Stimulated activated CD8-positive, alpha-beta memory T cell treated with anti-CD3 and anti-CD28 coated beads, Interleukin-7, amount 100 ng/mL, for 24 hours (primary cell): Measurements from ENCODE around the gene LMBR1.
A peak's percentile ranks its signal among the peaks of the same experiment; 100 is the strongest.
"Not testable (repeated sequence)": the region's sequence is repeated elsewhere in the genome, so short reads cannot be mapped to it uniquely, and the experiment has no call there.

ENCODE experiments used
- DNase-seq: peaks from one replicate; pipeline ENCODE4 v3.0.0-alpha.2; 2020; ENCODE audit warnings: low read depth

The LMBR1 gene

GRCh38 chr7:156654511-156655234 is 238.3 kb downstream of the LMBR1 start:
- DNase-seq, result no peak

DNA sequence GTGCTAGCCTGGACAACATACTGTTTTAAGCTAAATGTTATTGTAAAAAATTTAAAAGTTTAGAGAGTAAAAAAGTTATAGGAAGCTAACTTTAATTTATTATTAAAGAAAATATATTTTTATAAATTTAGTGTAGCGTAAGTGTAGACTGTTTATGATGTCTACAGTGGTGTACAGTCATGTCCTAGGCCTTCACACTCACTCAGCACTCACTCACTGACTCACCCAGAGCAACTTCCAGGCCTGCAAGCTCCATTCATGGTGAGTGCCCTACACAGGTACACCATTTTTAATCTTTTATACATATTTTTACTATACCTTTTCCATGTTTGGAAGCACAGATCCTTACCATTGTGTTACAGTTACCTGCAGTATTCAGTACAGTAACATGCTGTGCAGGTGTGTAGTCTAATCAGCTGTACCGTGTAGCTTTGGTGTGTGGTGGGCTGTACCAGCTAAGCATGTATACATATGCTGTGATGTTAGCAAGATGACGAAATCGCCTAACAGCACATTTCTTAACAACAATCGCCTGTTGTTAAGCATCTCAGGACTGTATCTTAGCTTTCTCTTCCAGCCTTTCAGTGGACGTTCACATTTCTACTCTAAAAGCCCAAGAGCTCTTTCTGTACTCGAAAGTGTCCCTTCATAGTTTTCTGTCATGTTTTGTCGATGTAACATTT is 240.0 kb downstream of the LMBR1 start:
- DNase-seq, result no peak

DNA sequence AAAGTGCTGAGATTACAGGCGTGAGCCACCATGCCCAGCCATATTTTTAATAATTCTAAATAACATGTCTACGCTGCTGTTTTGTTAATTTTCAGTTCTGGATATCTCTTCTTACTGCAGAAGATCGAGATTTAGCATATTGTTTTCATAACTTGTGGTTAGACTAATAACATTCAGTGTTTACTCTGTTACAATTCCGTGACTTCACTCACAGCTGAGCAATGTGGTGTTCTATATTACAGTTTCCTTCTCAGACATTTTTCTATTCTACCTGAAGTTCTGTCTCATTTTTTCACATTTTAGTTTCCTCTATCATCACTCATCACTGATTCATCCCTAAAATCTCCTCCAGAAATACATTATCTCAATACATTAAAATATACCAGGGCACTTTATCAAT is 241.5 kb downstream of the LMBR1 start:
- no peak for DNase-seq

DNA sequence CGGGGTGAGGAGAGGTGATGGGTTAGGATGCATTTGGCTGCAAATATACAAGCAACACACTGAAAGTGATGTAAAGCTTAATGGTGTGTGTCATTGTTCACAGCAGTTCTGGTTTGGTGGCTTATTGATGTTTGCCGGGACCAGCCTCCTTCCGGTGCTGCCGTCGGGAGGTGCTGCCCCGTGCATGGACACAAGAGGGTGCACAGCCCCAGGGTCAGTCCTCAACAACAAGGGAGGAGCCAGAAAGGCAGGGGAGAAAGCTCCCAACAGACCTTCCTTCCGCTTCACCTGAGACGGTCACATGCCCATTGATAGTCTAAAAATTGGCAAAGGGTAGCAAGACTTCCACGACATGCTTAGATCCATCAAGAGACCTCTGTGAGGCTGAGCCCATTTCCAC is 242.9 kb downstream of the LMBR1 start:
- no peak for DNase-seq

DNA sequence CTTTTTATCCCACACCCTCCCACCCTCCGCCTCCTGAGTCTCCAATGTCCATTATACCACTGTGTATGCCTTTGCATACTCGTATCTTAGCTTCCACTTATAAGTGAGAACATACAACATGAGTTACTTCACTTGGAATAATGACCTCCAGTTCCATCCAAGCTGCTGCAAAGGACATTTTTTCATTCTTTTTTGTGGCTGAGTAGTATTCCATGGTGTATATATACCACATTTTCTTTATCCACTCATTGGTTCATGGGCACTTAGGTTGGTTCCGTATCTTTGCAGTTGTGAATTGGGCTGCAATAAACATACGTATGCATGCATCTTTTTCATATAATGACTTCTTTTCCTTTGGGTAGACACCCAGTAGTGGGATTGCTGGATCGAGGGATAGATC is 245.7 kb downstream of the LMBR1 start:
- not testable (repeated sequence) for DNase-seq

DNA sequence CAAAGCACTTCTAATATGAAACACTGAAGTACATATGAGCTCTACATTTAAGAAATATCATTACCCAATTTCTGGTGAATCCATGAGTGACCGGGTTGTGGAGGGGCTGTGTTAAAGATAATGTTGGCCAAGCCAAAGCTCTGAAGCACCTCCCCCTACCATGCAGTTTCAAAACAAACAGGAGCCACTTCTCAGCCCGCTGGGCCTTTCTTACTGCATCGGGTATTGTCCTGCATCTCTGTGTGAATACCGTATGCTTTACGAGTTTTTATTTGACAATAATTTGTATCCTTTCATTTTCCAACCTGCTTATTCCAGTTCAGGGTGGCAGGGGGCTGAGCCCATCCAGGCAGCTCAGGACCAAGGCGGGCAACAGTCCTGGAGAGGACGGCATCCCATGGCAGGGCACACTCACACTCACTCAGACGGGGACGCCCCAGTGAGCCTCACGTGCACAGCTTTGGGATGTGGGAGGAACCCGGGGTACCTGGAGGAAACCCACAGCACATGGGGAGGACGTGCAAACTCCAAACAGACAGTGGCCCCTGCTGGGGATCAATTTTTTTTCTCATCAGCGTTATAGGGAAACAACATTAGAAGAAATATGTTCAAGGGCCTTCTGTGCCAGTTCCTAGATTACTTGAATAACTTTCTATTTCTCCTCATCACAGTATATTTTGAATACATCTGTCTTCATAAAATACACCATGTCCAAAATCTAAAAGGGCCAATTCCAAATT is 250.5 kb downstream of the LMBR1 start:
- DNase-seq, result no peak

DNA sequence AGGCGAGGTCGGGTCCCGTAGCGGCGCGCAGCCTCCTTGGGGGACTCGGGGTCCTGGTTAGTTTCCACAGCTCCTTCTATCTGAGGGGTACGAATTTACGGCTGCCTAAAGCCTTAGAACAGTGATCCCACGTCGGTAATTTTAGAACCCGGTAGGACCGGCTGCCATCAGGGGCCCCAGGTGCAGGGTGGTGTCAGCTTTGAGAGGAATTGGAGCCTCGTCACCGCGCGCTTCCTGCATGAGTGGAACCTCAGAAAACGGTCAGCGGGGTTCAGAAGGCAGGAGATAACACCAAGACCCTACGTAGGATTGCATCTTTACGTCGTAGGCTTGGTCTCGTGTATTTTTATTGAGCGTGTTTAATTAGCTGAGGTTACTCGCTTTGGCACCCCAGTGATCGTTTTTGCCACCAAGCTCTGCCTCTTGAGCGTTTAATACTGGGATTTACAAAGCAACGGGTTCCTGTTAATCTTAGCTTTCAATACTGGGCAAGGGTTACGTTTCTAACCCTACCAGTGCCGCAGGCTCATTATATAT is 252.0 kb downstream of the LMBR1 start:
- DNase-seq, result no peak

DNA sequence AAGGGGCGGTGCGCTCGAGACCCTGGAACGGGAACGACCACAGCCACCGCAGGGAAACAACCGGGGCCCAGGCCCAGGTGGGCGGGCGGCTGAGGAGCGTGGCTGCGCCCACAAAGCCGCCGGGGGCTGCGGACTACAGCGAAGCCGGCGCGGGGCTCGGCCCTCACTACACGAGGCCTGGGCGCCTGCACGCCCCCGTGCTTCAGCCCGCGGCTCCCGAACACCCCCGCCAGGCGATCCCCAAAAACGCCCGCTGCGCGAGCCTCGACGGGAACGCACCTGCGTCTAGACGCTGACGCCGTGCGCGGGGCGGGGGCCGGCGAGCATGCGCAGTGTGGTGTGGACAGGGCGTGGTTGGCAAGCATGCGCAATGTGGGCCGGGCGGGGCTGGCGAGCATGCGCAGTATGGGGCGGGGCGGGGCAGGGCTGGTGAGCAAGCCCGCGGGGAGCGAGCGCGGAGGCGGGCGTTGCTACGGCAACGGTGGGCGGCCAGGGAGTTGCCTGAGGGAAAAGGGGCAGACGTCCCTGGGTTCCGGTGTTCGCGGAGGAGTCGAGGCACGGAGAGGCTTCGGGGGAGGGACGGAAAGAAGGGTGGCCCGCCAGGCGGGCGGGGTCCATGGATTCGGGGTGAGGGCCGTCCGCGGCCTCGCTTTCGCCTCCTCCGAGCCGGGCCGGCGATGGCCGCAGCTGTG is 252.6 kb downstream of the LMBR1 start, which contains the start of gene RNF32:
Gene RNF32, plus strand, starts transcription at position 518 of the 692 bp plus-strand sequence. CDS start 3,104 bp downstream, outside the sequence.
- DNase-seq, result peak; percentile 99

DNA sequence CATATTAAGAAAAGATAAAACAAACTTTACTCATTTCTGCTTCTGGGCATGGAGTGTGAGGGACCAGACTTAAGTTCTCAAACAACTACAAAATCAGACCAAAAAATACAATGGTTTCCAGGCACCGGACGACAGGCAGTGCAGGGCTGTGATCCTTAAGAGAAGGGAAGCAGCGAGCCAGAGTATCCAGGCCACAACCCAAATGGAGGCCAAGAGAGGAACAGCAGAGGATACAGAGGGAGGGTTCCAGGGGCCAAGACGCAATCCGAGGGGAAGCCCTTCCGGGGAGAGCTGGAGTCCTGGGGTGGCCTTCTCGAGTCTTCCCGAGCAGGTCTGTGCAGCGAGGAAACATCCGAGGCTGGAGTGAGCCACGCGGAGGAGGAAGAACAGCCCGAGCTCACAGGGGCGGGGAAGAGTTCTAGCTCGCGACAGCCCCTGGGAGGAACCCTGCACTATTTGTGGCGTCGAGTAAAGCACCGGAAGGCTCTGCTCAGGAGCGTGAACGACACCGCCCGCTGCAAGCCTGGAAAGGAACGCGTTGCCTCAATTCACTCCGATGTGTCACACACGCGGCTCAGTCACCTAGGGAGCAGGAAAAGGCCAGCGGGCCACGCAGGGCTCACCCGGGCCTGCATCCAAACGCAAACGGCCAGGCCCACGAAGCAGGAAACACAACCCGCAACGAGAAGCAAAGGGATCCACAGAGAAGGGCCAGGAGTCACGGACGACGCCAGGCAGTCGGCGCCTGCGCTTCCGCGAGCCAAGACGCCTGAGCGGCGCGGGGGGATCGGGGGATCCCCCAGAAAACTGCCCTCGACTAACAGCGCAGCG is 253.3 kb downstream of the LMBR1 start:
- DNase-seq, result no peak

DNA sequence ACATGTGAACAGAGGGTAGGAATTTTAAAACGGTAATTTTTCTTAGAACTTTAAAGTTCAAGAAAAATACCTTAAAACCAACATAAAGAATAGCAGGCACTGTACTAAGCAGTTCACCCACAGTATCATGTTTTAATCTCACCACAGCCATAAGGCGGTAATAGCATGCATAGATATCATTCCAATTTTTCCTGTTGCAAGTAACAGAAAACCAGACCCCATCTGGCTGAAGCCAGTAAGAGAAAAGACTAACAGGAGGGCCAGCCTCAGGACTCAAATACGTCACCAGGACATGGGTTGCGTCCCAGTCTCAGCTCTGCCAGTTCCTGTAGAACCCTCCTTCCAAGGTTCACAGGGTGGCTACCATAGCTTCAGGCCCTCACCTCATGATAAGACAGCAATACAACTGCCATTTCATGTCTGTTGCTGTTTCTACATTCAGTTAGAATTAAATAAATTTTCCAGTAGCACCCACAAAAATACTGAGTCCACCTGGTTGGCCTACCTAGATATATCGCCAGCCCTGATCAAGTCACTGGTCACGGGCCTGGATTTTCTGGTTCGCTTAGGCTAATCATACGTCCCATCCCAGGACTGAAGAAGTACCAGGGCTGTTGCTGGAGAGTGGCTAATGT is 254.4 kb downstream of the LMBR1 start:
- no peak for DNase-seq

- DNase-seq, result not testable (repeated sequence)
These were observed 255.9 kb downstream of the LMBR1 start for GRCh38 chr7:156637093-156637492.

DNA sequence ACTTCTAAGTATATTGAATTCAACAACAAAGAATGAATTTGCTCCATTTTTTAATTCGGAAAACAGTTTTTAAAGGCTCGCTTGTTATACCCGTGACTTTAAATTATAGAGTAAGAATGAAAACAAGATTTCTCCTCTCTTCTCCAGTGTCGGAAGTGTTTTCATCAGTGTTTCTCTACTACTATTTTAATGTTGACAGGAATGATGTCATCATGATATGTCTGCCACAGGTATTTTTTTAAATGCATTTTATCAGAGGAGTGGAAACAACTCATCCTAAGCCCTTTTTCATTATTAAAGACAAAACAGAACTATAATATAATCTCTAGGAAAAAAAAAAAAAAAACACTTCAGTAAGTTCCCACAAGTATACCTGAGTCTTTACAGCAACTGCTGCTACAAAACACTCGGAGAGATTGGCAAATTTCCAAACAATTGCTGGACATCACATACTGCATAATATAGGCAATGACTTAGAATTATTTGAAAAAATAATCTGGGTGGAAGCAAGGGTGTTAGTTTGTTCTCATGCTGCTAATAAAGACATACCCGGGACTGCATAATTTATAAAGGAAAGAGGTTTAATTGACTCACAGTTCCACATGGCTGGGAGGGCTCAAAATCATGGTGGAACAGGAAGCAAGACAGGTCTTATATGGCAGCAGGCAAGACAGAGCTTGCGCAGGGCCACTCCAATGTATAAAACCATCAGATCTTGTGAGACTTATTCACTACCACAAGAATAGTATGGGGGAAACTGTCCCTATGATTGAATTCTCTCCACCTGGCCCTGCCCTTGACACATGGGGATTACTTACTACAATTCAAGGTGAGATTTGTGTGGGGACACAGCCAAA is 257.2 kb downstream of the LMBR1 start:
- no peak for DNase-seq

GRCh38 chr7:156634117-156634516 is 258.9 kb downstream of the LMBR1 start:
- DNase-seq, result no peak

GRCh38 chr7:156629873-156630272 is 263.1 kb downstream of the LMBR1 start:
- no peak for DNase-seq

- DNase-seq, result no peak
These were observed 264.4 kb downstream of the LMBR1 start for GRCh38 chr7:156628562-156628961.
